ENCODE data around the gene NRXN3.

DNA sequence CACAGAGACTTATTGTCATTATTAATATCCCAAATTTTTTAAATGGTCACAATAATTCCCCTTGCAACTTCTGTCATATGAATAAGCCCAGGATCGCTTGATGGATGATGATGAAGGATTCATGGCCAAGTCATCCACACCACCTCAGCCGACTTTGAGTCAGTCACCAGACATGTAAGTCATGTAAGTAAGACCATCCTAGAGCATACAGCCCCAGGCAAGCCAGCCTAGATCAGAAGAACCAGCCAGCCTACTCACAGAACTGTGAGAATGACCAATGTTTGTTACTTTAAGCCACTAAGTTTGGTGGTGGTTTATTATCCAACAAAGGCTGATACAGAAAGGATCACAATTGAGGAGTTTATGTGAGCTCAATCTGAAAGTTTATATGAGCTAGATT is 341.8 kb downstream of the NRXN3 start:
- TF ChIP-seq, protein P1, sequence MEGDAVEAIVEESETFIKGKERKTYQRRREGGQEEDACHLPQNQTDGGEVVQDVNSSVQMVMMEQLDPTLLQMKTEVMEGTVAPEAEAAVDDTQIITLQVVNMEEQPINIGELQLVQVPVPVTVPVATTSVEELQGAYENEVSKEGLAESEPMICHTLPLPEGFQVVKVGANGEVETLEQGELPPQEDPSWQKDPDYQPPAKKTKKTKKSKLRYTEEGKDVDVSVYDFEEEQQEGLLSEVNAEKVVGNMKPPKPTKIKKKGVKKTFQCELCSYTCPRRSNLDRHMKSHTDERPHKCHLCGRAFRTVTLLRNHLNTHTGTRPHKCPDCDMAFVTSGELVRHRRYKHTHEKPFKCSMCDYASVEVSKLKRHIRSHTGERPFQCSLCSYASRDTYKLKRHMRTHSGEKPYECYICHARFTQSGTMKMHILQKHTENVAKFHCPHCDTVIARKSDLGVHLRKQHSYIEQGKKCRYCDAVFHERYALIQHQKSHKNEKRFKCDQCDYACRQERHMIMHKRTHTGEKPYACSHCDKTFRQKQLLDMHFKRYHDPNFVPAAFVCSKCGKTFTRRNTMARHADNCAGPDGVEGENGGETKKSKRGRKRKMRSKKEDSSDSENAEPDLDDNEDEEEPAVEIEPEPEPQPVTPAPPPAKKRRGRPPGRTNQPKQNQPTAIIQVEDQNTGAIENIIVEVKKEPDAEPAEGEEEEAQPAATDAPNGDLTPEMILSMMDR (optimal IDR thresholded peaks at IDR 0.05 in 1 of 3, IDR thresholded peaks at IDR 0.05 in 1 of 3, conservative IDR thresholded peaks at IDR 0.05 in 1 of 3; ENCODE audit: extremely low read depth in 1 of 3, insufficient read depth in 2 of 3, low read length in 3 of 3) = no peak
- no peak for TF ChIP-seq EZH2 (IDR thresholded peaks at IDR 0.05; ENCODE audit: low read length)
